Lung microvascular endothelial cell (primary cell): Measurements from ENCODE around the gene SPC24. TPM values are rescaled to one million over a fixed set of nuclear protein-coding genes. Genes with fewer than 3 reads are reported as not detected.
"Not testable (repeated sequence)": the region's sequence is repeated elsewhere in the genome, so short reads cannot be mapped to it uniquely, and the experiment has no call there.

Experiments used
- DNase-seq, 2 donors: peaks; one replicate each; pipeline versions ENCODE4 v3.0.0 to v3.0.0-alpha.2; 2010; ENCODE audit warnings: low read depth in 2 of 2
- total RNA-seq: library from RNA; depleted of rRNA; stranded (reverse); fragments of >200 nt; gene quantifications from 2 replicates; pipeline ENCODE4 v1.2.1, GENCODE V29; 2014

Gene SPC24
- total RNA-seq, 1 donor from 2014 or later, result 14.3 TPM

- DNase-seq, result no peak
Measured at GRCh38 chr19:11192957-11193939, 37.7 kb upstream of the SPC24 start.

- no peak for DNase-seq
Measured at GRCh38 chr19:11191934-11192333, 36.4 kb upstream of the SPC24 start.

GRCh38 chr19:11191273-11191755 lies 35.7 kb upstream of the SPC24 start:
- DNase-seq, result peak; percentile 62 to 85

GRCh38 chr19:11190501-11190900 lies 34.9 kb upstream of the SPC24 start:
- DNase-seq, result no peak

- no peak for DNase-seq
Measured at GRCh38 chr19:11187441-11187840, 31.9 kb upstream of the SPC24 start.

- no peak for DNase-seq
Measured at GRCh38 chr19:11182994-11183393, 27.4 kb upstream of the SPC24 start.

- no peak for DNase-seq
Measured at GRCh38 chr19:11181488-11181887, 25.9 kb upstream of the SPC24 start.

- DNase-seq, result not testable (repeated sequence)
Measured at GRCh38 chr19:11180975-11181374, 25.4 kb upstream of the SPC24 start.

- no peak for DNase-seq
Measured at GRCh38 chr19:11180346-11180745, 24.8 kb upstream of the SPC24 start.

- DNase-seq, result peak; percentile 49 to 54
Measured at GRCh38 chr19:11179716-11180297, 24.2 kb upstream of the SPC24 start.

GRCh38 chr19:11179145-11179465 lies 23.5 kb upstream of the SPC24 start:
- DNase-seq, result not testable (repeated sequence)

GRCh38 chr19:11177592-11177991 lies 22.0 kb upstream of the SPC24 start:
- no peak for DNase-seq

- DNase-seq, result no peak
Measured at GRCh38 chr19:11176466-11177193, 21.0 kb upstream of the SPC24 start.

- DNase-seq, result no peak
Measured at GRCh38 chr19:11175920-11176319, 20.3 kb upstream of the SPC24 start.

GRCh38 chr19:11174336-11174735 lies 18.8 kb upstream of the SPC24 start:
- DNase-seq, result no peak

- DNase-seq, result no peak
Measured at GRCh38 chr19:11173516-11174155, 18.1 kb upstream of the SPC24 start.

GRCh38 chr19:11172576-11172975 lies 17.0 kb upstream of the SPC24 start:
- DNase-seq, result no peak

- DNase-seq, result no peak
Measured at GRCh38 chr19:11171144-11171543, 15.6 kb upstream of the SPC24 start.

- DNase-seq, result peak; percentile 79 to 82
Measured at GRCh38 chr19:11169896-11170678, 14.5 kb upstream of the SPC24 start.

GRCh38 chr19:11168568-11168967 lies 13.0 kb upstream of the SPC24 start:
- peak; percentile 93 to 98 for DNase-seq
